GM19193 (cell line): Measurements from ENCODE around the gene FOXA3.
A peak's percentile ranks its signal among the peaks of the same experiment; 100 is the strongest.

Experiments used
- POLR2A ChIP-seq: IDR thresholded peaks from 4 replicates; pipeline ENCODE4 v1.6.1; 2011; ENCODE audit not compliant: insufficient read depth, insufficient read length; ENCODE audit errors: extremely low read depth

FOXA3 gene

DNA sequence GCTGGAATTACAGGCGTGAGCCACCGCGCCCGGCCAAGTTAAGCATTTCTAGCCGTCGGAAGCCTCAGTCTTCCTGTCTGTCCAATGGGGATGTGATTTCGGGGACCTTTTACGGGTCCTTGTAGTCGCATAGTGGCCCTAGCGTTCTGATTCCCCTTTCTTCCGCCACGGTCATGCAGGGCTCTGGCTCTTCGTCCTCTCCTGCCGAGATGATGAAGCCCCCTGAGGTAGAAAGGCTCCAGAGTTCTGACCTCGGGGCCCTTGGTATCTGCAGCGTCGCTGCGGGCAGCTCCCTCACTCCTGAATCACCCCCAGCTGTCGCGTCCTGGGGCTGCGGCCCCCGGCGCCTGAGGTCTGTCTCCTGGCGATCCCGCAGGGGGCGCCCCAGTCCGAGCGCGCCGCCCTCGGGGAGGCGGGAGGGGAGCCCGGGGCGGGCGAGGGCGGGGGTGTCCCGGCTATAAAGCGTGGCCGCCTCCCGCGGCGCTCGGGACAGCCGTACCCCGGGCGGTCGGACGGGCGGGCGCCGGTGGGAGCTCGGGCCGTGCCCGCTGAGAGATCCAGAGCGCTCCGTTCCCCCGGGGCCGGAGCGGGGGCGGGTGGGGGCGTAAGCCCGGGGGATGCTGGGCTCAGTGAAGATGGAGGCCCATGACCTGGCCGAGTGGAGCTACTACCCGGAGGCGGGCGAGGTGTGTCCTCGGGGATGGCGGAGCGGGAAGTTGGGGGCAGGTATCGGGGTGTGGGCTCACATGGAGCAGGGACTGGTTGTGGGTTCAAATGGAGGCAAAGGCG, at the start of gene FOXA3:
FOXA3 (plus strand) TSS at position 487 of the 789 bp plus-strand sequence; CDS start at position 618, 131 bp downstream.
- TF ChIP-seq POLR2A = peak; percentile 54

DNA sequence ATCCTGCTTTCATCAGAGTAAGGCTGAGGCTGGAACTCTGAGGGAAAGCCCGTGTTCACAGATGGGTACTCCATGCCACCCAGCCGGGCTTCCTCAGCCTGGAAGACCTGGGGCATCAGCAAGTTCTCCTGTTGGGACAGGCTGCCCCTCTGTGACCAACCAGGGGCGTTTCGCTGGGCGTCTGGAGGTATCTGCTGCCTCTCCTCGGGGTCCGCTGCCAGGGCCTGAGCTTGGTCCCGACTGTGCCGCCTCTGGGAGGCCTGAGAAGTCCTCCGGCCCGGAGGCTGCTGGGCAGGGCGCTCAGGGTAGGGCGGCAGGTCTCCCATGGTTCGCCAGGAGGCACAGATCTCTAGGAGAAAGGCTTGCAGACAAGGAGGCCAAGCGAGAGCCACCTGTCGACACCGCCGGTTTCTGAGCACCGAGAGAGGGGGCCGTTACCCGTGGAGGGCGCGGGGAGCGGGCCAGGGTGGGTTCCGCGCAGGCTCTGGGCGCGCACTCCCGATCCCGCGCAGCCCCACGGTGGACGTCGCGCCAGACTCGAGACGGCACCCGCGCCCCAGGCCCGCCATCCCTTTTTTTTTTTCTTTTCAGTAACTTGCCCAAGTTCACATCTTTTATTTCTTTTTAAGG, 49.2 kb upstream of the FOXA3 start, which contains the start of gene RSPH6A:
RSPH6A (minus strand) TSS at position 458 of the 630 bp plus-strand sequence; CDS start at position 326, 132 bp downstream.
- no peak for TF ChIP-seq POLR2A

DNA sequence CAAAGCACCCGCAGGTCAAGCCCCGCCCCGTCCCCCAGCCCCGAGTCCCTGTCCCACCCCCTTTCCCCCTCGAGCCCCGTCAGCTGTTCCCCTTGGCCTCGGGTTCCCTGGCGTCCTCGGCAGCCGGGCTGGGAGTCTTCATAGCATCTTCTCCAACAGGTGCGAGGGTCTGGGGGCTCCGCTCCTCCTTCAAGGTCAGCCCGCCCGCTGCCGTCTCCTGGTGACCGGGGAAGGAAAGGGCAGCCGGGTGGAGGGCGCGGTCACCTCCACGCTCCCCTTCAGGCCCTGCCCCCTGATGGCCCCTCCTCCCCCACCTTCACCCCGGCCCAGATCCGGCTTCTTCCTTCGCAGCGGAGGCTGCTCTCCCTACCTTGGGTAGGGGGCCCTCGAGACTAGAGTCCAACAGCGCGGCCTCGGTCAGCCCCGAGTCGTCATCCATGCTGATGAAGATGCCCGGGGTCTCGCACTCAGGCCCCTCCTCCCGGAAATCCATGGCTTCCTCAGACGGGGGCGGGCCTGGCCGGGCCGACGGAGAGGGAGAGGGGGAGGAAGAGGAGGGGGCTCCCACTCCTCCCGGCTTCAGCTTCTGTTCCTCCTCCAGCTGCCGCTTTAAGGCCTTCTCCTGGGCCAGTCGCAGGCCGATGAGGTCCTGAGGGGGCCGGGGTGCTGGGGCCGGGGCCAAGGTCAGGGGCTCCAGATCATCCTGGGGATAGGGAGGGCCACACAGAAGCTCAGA, 48.5 kb upstream of the FOXA3 start:
- no peak for TF ChIP-seq POLR2A

DNA sequence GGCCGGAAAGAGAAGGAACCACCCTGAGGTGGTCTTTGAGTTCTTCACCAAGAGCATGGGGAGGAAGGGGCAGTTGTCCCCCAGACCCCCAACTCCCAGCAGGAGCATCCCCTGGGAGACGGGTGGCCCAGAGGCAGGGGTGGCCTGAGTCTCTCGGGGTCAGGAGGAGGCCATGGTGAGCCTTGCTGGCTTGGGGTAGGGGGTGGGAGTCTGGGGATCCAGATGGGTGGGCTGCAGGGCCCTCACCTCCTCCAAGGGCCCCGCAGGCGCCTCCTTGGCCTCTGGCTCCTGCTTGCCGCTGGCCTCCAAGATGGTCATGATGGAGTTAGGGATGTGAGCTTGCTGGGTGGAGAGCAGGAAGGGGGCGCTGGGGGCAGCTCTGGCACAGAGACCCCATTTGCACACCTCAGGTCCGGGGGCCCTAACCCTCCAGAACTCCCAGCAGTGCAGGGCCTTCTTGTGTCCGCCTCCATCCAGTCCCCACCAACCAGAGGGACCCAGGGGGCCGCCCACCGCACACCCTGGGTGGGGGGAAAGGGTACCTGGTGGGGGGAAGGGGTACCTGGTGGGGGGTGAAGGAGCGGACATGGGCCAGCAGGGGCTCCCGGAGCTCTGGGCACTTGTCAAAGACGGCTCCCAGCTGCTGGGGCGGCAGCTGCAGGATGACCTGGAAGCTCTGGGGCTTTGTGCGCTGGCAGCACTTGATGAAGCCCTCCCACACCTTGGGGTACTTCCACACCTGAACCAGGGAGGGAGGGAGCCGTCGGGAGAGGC, 47.7 kb upstream of the FOXA3 start:
- peak; percentile 27 for TF ChIP-seq POLR2A

DNA sequence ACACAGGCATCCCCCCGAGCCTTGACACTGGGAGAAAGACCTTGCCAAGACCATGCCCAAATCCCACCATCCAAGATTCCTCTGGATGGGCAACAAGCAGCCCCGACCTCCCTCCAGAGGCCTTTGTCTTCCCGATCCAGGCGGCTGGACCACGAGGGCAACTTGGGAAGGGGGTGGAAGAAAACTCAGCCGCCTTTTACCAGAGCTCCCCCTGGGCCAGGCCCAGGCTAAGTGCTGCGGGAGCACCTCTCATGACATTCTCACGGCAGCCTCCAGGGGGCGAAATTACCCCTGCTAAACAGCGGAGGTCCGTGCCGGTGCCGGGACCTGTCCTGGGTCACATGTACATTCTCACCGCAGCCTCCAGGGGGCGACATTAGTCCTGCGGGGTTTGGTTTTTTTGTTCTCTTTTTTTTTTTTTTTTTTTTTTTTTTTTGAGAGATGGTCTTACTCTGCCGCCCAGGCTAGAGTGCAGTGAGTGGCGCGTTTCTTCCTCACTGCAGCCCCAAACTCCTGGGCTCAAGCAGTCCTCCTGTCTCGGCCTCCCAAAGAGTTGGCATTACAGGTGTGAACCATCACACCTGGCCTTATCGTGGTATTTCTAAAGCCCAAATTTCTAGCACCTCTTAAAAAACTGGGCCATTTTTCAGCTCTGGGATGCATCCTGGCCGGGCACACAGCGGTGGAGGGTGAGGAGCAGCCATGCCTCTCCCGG, 47.0 kb upstream of the FOXA3 start:
- TF ChIP-seq POLR2A = peak; percentile 11

DNA sequence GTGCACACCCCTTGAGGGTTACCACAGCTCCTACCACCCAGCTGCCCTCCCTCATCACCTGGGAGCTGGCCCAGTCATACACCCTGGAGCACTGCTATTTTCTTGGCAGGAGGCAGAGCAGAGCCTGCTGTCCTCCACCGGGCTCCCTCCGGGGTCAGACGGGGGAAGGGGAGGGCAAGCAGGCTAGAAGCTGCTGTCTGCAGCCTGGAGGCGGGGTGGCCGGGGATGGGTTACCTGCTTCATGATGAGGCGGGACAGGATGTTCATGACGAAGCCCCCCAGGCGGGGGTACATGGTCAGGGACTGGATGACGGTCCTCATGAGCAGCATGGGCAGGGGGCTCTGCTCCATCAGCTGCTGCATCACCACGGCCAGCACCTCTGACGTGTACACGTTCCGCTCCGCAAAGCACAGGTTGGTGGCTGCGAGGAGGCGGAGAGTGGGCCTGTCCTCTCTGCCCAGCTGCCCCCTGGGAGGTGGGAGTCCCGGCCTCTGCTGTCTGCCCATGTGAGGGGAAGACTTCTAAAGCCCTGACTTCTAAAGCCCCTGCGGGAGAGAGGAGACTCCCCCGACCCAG, 46.3 kb upstream of the FOXA3 start:
- TF ChIP-seq POLR2A = no peak

DNA sequence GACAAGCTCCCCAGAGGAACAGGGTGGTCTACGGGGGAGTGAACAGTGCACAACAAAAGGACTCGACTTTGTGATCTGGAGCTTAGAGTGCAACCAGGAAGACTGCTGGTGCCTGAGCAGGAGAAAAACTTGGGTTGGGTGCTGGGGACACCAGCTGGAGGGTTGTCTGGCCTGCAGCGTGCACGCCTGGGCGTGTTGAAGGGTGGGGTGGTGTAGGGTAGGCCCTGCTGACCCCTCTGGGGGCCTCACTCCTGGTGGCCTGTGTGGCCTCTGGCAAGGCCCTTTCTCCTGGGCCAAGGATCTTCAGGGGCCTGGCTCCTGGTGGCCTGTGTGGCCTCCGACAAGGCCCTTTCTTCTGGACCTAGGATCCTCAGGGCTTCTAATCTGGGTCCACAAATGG, 44.4 kb upstream of the FOXA3 start:
- no peak for TF ChIP-seq POLR2A

DNA sequence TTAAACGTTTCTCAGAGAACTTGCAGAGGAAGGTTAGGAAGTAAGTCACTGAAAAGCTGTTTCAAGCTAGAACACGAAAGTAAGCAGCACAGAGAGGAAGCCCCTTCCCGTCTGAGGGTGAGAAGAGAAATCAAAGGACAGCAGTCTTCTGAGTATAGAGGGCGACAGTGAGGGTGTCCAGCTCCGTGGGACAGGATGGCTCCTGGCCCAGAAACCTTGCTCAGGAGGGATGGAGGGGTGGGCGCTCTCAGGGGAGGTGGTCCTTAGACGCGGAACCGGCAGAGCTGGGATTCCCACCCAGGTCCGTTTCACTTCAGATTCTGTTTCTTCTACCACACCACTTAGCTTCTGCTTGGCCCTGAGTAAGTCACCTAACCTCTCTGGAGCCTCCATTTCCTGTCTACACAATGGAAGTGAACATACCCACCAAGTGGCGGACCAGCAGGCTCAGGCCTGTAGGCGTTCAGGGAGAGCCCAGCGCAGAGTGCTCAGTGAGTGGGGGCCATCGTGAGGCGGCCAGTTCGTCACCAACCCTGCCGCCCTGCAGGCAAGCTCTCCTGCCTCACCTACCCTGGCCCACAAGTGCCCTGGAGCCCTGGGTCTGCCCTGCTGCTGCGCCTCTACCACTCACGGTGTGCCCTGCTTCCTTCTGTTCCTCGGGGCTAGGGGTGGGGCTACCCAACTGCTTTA, 43.6 kb upstream of the FOXA3 start:
- TF ChIP-seq POLR2A = no peak

DNA sequence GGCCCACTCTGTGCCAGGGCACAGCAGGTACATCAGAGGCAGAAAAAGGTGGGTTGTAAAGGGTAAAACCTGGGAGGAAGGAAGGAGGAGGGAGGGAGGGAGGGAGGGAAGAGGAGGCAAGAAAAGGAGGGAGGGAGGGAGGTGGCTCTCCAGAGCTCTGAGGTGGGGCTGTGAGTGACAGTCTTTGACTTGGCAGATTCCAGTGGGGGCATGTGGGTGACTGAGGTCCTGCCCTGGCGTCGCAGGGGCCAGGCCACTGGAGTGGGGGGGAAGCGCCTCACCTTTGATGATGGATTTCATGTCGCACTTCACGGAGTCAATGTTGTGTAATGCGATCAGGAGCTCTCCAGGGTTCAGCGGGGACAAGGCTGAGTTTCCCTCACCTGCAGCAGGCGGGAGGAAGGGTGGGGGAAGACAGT, 43.0 kb upstream of the FOXA3 start:
- TF ChIP-seq POLR2A = peak; percentile 15

DNA sequence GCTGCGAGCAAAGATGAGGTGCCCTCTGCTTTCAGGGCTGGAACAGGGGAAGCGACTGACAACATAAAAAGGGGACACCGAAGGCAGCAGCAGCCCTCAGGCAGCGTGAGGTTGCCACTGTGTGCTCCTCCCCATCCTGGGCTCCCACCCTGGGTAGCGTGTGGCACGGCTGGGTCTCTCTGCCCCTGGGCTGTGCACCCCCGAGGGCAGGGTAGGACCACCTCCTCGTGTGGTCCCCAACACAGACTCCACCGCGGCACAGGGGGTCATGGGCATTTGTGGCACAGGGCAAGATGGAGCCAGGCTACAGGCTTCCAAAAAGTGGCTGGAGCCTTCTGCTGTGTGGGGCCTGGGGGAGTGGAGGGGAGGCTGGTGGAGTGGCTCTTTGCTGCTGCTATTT, 42.6 kb upstream of the FOXA3 start:
- no peak for TF ChIP-seq POLR2A

DNA sequence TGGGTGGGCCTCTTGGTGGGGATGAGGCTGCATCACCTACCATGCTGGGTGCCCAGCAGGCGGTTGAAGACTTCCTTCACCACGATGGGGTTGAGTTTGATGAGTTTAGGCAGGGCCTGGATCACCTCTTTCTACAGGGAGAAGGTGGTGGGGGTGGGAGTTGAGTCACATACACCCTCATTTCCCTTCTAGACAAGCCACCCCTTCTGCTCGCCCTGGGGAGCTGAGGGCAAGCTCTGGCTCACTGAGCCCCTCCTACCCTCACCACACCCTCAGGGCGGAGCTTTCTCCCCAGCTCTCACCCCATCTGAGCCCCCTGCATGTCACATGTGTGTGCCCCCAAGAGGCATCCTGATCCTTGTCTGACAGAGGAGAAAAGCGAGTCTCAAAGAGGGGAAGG, 41.4 kb upstream of the FOXA3 start:
- no peak for TF ChIP-seq POLR2A

DNA sequence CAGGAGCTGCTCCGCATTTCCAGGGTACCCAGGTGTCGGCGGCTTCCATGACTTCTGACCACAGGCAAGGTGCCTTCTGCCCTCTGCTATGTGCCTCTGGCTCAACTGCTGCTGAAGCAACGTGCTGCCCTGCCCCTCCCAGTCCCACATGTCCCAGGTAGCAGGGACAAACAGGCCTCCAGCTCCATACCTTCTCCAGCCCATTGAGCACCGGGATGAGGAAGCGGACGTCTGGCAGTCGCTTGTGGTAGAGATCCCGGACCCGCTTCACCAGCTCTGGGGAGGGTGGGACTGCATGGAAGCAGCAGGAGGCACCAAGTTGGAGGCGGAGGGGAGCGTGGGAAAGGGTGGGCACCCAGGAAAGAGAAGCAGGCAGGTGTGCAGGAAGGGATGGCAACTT, 40.9 kb upstream of the FOXA3 start:
- no peak for TF ChIP-seq POLR2A

DNA sequence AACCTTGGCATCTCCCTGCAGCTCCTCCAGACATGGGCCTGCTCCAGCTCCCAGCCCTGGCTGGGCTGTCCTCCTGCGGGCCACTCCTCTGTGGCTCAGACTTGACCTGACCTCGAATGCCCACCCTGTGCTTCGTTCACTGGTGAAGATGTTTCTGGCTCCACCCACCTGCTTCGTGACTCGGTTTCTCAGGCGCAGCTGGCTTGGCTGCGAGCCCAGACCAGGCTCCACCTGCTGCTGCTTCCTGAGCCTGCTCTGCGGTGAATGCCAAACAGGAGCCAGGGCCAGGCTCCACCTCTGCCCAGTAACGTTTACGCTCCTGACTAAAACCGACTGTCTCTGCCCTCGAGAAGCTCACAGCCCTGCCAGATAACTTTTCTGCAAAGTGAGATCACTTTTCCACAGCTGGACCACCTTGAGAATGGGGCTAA, 40.1 kb upstream of the FOXA3 start:
- no peak for TF ChIP-seq POLR2A

DNA sequence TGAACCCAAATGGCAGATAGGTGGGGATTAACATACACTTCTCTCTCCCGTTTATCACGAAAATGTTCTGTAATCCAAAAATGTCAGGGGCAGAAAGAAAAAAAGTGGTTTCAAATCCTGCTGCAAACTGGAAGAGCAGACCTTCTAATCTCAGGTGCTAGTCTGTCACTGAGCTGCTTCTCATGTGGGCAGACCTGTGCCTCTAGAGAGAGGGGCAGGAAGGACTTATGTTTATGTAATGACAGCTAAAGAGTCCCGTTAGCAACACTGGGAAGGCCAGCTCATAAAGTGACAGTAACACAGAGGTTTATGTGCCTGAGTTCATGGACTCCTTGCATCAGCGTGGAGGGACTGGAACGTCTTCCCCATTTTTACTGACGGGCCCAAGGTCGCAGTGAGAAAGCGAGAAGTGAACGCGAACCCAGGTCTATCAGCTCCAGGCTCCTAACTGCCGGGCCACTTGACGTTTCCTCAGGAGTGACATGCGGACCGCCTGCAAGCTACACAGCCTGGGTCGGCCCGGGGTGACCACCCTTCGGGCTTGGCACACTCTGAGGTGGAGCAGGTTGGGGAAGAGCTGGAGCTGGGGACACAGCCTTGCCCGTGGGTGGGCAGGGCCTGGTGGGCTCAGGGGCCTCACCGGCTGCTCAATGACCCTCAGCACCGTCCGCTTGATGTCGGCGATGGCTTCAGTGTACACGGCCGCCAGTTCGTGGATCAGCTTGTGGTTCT, 39.4 kb upstream of the FOXA3 start:
- no peak for TF ChIP-seq POLR2A
